GM19372 (cell line): ENCODE data around the gene LBX1.
"Not testable (repeated sequence)": the region's sequence is repeated elsewhere in the genome, so short reads cannot be mapped to it uniquely, and the experiment has no call there.

Experiments
- ATAC-seq: cut with Tn5 transposase; IDR thresholded peaks from one replicate; pipeline ENCODE4 v1.9.1; 2021; ENCODE audit warnings: mild to moderate bottlenecking, low read depth, moderate library complexity; ENCODE audit not compliant: unreplicated experiment

LBX1 gene

DNA sequence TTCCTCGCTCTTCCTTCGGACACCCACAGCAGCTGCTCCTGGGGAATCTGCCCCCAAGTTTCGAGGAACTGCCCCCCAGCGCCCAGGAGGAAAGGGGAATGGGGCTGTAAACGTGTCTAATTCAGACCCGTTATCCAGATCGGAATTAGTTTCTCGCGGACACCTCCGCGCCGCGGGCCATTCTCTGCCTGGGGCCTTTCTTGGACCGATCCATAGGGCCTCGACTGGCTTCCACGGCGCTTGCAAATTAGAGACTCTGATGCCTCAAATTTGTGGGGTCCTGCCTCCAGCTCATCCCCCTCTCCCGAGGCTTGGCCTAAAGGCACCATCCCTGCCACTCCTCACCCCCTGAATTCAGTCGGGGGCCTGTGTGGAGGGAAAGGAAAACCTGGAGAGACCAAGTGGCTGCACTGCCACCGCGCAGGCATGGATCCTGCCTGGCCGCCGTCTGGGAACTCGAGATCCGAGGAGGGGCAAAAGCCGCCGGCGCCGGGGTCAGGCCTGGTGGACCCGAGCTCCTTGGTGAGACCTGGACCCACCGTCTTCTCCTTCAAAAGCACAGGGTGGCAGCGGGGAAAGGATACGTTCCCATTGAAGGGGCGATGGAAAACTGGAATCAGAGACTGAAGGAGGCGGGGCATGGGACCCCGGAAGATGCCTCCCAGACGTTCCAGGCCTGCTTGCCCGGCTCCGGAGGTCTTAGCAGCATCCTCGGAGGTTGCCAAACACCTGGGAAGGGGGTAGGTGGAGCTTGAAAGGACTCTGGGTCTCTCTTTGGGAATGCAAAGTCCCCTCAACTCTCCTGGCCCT, 13.7 kb downstream of the LBX1 start:
- no peak for ATAC-seq

DNA sequence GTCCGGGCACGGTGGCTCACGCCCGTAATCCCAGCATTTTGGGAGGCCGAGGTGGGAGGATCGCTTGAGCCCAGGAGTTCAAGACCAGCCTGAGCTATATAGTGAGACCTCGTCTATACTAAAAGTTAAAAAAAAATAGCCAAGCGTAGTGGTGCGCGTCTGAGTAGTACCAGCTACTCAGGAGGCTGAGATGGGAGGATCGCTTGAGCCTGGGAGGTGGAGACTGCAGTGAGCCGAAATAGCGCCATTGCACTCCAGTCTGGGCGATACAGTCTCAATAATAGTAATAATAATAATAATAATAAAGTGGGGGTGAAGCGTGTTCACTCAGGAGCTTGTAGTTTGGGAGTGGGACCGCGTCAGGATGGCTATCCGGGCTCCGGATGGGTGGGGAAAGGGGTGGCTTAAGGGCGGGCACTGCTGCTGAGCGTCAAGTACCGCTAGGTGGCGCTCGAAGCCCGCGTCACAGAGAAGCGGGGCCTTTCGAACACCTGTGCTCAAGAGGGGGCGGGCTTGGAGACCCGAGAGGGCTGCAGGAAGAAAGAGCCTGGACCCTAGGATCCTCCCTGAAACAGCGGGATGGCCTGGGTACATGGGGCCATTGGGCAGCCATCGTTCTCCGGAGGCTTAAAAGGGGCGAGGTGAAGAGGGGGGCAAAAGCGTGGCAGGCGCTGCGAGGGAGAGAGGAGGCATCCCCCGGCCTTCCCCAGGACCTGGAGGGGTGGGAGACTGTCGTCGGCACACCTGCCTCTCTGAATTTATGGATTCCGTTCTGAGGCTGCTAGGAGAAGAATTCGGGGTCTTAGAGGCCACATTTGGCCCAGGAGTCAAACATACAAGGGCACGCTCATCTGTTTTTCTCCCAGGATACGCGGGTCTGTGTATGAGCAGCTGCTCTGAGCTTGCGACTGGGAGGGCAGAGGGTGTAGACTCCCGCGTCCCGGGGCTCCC, 14.5 kb downstream of the LBX1 start:
- ATAC-seq = no peak

DNA sequence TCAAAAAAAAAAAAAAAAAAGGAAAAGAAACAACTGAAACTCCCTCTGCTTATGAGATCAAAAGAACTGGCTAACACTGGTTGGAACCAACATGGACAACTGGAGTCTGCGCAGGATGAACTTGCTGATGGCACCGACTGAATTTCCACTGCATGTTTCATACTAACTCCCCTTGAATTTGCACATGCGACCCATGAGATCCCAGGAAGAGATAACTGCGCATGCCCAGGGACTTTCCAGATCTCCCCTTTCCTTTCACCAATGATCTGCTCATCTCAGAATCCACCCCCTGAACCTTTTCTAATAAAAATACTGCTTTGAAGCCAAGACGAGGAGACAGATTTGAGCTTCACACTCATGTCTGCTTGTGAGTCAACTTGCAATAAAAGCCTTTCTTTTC, 20.7 kb downstream of the LBX1 start:
- no peak for ATAC-seq

DNA sequence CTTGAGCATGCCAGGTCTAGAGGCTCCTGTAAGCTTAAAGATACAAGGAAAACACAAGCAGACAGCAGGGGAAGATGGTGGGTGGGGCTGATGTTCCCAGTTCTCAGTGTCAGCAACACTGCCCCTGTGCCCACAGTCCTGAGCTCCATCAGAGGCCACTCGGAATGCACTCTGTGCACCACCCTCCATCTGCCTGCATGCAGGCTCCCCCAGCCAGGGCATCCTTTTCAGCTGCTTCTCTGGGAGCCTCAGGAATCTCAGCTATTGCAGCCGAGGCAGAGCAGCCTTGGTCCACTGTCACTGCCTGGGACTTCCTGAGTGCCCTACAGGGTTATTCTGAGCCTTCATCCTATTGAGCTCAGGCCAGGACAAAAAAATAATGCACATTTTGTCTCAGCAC, 22.2 kb downstream of the LBX1 start:
- ATAC-seq = no peak

DNA sequence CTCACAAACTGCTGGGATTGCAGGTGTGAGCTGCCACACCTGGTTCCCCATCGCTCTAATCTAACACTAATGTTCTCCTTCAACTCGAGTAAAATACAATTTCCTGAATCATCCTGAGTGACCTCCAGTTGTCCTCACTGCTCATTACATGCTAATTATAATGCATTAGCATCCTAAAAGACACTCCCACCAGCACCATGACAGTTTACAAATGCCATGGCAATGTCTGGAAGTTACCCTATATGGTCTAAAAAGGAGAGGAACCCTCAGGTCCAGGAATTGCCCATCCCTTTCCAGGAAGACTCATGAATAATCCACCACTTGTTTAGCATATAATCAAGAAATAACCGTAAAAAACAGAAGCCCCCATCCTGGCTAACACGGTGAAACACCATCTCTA, 26.6 kb downstream of the LBX1 start:
- not testable (repeated sequence) for ATAC-seq

DNA sequence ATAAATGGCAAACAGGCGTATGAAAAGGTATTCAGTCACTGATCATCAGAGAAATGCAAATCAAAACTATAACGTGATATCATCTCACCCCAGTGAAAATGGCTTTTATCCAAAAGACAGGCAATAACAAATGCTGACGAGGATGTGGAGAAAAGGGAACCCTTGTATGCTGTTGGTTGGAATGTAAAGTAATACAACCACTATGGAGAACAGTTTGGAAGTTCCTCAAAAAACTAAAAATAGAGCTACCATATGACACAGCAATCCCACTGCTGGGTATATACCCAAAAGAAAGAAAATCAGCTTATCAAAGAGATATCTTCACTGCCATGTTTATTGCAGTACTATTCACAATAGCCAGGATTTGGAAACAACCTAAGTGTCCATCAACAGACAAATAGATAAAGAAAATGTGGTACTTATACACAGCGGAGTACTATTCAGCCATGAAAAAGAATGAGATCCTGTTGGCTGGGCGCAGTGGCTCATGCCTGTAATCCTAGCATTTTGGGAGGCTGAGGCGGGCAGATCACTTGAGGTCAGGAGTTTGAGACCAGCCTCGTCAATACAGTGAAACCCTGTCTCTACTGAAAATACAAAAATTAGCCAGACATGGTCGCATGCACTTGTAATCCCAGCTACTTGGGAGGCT, 30.8 kb downstream of the LBX1 start:
- ATAC-seq = not testable (repeated sequence)

DNA sequence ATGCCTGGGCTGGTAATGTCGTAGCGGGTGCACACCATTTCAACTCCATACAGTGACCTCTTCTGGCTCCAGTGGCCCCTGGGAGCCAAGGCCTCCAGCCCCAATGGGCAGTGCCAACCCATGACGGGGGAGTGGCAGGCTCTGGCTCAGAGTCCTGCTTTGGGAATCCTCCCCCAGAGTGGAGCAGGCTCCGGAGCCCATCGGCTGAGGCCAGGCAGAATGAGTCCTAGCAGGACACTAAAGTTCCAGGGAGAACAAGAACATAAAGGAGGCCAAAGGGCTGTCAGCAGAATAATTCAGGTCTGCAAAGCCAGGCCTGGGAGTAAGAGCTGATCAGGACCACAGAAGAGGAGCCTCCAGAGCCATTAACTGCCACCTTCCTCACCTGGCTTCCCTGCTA, 33.3 kb downstream of the LBX1 start:
- no peak for ATAC-seq

DNA sequence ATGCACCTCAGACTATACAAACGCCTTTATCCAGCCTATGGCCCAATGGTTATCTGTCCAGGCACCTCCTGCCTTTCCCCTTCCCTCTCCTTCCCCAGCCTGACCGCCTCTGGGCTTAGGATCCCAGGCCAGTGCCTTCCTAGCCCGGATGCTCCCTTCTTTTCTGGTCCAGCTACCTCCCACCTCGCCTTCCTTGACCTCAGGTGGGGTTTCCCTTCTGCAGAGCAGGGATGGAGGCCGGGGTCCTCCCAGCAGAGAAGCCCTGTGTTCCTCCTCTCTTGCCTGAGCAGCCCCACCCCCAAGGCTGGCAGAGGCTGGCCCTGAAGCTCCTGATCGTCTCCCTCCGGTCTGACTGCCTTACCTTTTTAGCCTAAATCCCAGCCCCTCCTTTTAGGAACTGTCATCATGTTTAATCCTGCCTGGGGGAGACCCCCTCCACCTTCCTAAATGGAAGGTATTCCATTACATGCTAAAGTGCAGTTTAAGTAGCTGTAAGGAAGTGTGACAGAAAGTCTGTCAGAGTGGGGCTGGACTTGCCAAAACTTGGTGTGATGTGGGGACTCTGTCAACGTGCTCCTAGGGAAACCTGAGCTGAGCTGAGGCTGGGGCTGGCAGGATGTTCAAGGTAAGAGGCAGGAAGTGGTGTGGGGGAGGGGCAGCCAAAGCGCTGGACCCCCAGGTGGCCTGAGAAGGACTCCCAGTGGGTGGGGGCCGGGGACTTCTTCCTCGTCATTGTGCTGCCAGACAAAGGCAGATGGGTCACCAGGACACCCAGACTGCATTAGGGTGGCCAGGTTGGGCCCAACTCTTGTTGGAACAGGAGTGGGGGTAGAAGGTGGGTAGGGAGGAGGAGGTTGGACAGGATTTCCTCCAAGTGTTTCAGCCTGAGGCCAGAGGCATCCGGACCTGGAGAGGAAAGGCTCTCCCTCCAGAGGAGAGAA, 39.5 kb downstream of the LBX1 start:
- no peak for ATAC-seq

DNA sequence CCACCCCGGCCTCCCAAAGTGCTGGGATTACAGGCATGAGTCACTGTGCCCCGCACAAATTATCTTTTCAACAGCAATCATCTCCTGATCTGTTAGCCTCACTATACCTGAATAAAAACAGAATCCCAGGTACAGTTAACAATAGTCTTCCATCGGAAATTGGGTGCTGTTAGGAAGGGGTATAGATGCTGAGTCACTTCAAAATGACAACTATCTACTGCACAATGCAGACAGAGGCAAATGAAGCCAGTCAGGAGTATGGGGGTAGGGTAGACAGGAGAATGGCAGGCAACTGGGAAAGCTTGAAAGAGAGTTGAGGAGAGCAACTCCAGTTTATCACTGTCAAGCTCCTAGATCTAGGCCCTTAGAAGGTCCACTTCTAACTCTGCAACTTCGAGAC, 40.3 kb downstream of the LBX1 start:
- ATAC-seq = no peak

DNA sequence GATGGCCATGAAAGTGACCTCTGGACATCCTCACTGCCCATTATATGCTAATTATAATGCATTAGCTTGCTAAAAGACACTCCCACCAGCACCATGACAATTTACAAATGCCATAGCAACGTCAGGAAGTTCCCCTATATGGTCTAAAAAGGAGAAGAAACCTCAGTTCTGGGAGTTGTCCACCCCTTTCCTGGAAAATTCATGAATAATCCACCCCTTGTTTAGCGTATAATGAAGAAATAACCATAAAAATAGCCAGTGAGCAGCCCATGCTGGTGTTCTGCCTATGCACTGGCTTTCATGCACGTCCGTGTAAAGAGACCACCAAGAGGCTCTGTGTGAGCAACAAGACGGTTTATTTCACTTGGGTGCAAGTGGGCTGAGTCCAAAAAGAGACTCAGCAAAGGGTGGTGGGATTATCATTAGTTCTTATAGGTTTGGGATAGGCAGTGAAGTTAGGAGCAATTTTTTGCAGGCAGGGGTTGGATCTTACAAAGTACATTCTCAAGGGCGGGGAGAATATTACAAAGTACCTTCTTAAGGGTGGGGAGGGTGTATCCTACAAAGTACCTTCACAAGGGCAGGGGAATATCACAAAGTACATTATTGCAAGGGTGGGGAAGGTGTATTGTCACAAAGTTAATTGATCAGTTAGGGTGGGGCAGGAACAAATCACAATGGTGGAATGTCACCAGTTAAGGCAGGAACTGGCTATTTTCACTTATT, 45.6 kb downstream of the LBX1 start:
- no peak for ATAC-seq

DNA sequence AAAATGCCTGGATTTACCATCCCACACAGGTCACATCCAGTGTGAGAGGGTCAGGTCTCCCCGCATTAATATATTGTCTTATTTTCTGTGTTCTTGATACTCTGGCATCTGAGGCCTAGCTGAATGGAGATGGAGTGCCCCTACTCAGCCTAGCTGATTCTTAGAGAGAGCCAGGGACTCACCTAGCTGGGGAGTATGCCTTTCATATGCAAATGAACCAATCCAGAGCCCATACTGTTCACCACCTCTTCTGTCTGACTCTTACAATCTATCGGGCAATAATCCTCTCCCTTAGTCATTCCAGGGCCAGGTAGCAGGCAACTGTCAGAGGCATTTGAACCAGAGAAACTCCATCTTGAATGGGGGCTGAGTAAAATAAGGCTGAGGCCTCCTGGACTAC, 46.3 kb downstream of the LBX1 start:
- no peak for ATAC-seq
